NCI-H187 treated with DMSO at 0.1 percent for 48 hours (cell line): Measurements from ENCODE around the gene TMEM120A.

Experiments
- DNase-seq: peaks from one replicate; lab custom pipeline; 2025; lab: John Stamatoyannopoulos, UW

The TMEM120A gene

DNA sequence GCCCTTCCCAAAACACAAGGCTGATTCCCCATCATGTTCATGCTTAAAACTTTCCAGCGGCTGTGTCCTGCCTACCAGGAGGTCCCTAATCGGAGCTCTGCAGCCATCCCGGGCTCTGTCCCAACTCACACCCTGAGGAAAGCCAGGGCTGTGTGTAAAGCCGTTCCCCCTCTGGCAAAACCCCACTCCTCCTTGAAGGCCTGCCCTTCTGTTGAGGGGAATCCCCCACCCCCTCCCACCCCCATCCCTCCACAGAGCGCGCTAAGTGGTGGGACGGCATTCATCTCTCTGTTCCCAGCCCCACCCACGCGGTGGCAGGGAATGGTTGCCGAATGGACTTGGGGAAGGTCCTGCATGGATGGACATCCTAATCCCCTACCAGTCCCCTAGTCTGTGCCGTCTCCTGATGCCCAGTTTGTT lies 667 bp upstream of the TMEM120A start:
- no peak for DNase-seq

- no peak for DNase-seq
Observed at GRCh38 chr7:75993689-75994387, 557 bp downstream of the TMEM120A start.

GRCh38 chr7:75992083-75992755 lies 2.2 kb downstream of the TMEM120A start:
- DNase-seq: no peak

DNA sequence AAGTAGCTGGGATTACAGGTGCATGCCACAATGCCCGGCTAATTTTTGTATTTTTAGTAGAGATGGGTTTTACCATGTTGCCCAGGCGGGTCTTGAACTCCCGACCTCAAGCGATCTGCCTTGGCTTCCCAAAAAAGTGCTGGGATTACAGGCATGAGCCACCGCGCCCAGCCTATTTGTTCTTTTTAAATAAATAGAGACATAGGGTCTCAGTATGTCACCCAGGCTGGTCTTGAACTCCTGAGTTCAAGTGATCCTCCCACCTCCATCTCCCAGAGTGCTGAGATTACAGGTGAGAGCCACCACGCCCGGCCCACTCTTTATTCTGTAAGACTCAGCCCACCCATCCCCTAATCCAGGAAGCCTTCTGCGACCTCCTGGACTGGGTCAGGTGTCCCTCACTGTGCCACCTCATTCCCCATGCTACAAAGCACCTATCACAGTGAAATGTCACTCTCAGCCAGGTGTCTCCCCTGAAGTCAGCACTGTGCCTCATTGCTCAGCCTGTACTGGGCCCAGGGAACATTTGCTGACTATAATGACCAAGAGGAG lies 2.8 kb downstream of the TMEM120A start:
- no peak for DNase-seq

DNA sequence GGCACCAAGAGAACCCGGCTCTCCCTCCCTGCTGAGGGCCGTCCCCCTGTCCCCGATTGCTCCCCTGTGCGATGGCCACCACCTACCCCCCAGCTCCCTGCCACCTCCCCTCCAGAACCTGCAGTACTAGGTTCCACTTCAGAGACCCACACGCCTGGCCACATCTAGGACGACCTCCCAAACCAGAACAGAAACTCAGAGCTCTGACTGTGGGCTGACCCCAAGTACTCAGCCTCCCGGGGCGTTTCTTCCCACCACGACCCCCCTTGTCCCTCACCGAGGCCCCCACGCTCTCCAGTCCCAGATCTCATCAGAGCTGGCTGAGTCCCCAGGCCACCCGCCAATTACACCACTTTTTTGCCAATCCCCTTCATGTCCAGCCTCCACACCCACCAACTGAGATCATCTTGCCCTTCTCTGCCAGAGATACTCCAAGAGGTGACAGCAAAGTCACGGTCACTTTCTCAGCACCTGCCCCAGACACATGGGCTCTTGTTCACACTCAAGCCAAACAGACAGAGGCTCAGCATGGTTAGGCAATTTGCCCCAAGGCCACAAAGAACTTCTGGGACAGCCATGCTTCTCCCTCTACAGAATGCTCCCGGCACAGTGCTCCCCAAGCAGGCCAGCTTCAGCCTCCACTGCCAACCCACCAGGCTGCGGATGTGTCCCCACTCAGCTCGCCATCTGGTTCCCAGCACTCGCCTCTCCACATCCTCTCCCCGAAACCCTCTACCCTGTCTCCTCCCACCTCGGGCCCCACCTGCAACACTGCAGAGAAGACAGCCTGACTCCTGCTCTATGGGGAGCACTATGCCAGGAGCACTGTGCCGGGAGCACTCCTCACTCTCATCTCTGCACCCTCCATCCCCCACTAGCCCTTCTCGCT lies 4.7 kb downstream of the TMEM120A start:
- DNase-seq: no peak

DNA sequence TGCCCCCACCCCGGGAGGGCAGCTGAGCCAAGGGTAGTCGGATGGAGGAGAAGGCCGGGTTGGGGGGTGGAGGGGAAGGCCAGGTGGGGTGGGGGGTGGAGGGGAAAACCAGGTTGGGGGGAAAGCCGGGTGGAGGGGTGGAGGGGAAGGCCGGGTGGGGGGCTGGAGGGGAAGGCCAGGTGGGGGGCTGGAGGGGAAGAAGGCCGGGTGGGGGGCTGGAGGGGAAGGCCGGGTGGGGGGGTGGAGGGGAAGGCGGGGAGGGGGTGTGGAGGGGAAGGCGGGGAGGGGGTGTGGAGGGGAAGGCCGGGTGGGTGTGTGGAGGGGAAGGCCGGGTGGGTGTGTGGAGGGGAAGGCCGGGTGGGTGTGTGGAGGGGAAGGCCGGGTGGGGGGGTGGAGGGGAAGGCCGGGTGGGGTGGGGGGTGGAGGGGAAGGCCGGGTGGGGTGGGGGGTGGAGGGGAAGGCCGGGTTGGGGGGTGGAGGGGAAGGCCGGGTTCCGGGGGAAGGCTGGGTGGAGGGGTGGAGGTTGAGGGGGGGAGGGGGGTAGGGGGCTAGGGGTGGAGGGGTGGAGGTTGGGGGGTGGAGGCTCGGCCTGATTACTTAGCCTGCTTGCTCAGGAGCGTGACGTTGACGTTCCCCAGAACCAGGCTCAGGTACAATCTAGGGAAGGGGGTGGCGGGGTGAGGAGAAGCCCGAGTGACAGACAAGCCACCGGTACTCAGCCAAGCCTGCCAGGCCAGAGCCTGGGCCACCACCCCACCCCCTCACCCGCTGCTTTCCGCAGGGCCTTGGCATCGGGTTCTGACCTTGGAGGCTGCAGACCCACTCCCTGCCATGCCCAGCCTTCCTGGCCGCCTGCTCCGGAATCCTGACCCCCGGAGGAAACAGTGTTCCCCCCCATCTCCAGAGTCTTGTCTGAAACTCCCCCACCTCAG lies 5.6 kb downstream of the TMEM120A start:
- DNase-seq: no peak

DNA sequence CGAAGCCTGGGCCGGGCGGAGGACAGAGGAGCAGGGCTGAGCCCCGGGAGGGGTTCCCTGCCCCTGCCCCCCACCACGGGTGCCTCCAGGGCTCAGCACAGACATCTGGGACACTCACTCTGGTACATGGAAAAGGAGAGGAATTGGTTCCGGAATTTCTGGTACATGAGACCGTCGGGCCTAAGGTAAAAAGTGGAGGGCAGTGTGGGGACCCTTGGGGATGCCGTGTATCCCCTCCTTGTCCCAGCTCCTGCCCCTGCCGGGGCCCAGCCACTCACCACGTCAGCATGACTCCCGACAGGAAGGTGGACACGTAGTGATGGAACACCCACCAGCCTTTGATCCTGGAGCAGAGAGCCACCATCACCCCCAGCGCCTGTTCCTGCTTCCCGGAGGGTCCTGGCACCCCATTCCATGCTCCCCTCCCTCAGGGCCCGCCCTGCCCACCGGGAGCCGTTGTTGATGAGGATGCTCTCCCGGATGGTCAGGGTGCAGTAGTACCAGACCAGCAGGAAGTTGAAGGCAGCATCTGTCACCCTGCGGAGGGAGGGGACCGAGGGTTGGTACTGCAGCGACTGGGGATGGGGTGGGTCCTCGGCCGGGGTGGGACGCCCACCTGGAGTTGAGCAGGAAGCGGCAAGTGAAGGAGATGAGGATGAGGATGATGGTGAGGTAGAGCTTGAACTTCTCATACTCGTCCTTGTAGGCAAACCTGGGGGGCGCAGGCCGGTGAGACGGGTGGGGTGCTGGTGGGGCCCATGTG lies 6.4 kb downstream of the TMEM120A start:
- no peak for DNase-seq

DNA sequence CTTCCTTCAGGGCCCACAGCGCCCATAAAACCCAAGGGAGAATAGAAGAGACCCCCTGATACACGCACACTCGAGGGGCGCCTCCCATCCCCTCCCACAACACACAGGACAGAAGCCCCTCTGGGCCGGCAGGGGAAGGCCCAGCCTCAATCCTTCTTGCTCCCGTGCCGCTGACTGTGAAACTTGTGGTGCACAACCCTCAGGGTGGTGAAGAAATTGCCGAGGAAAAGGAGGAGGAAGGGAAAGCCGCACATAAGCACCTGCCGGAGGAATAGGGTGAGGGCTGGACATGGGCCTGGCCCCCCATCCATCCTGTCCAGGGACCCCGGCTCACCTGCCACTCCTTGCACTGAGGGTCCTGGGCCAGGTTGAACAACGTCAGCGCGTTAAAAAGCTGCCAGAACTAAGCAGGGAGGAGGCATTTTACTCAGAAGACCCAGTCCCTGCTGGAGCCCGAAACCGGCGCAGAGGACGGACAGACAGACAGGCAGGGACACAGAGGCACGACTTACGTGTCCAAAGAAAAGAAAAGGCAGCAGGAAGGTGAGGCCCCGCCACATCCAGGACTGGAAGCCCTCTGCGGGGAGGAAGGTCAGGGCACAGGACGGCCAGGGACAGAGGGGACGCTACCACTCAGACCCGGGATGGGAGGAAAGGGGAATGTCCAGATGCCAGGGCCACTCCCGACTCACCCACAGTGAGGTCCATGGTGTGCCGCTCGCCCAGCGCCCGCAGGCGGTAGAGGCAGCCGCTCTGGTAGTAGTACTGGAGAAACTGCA lies 7.2 kb downstream of the TMEM120A start:
- DNase-seq: no peak

GRCh38 chr7:75986147-75986781 lies 8.1 kb downstream of the TMEM120A start:
- DNase-seq: no peak

GRCh38 chr7:75985518-75986146 lies 8.8 kb downstream of the TMEM120A start:
- DNase-seq: no peak

GRCh38 chr7:75985009-75985517 lies 9.3 kb downstream of the TMEM120A start:
- DNase-seq: no peak

DNA sequence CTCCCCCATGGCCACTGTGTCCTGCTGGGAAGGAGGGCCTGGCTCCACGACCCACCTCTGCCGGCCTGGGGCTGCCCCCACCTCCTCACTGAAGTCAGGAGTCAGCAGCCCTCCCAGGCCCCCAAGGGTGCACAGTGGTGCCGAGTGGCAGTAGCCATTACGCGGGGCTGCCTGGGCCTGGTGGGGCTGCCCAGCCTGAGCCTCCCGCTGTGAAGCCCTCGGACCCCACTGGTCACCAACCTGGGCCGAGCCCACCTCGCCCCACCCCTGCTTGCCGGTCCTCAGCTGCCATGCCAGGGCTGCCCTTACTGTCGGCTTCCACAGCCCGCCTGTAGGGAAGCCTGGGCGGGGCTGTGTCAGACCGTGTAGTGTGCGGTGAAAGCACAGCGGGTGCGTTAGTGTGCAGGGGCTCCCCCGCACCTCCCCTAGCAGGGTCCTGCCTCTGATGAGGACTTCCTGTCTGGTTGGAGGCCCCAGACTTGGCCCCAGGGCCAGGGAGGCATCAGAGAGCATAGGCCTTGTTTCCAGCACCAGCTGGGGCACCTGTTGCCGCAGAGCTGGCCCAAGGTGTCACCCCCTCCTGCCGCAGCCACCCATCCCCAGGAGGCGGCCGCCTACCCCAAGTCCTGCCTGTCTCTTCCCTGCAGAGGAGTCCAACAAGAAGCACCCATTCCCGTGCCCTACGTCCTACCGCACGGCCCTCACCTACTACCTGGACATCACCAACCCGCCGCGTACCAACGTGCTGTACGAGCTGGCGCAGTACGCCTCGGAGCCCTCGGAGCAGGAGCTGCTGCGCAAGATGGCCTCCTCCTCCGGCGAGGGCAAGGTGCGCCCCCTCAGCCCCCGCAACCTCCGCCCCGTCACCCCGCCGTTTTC lies 10.0 kb downstream of the TMEM120A start:
- no peak for DNase-seq

- no peak for DNase-seq
Observed at GRCh38 chr7:75983471-75984129, 10.8 kb downstream of the TMEM120A start.

GRCh38 chr7:75982306-75983064 lies 11.9 kb downstream of the TMEM120A start:
- no peak for DNase-seq

GRCh38 chr7:75981453-75982305 lies 12.7 kb downstream of the TMEM120A start:
- DNase-seq: no peak

DNA sequence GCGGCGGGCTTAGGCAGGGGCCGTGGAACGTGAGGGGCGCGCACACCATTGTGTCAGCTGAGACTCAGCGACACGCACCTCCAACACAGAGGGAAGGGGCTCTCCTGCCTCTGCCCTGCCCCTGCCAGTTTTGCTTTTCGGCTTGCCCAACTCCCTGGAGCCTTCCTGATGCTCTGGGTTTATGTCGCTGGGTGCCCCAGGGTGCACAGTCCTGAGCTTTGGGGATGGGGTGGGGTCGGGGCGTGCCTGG lies 13.3 kb downstream of the TMEM120A start:
- no peak for DNase-seq
